Measurements from ENCODE around the gene GALNT9.

DNA sequence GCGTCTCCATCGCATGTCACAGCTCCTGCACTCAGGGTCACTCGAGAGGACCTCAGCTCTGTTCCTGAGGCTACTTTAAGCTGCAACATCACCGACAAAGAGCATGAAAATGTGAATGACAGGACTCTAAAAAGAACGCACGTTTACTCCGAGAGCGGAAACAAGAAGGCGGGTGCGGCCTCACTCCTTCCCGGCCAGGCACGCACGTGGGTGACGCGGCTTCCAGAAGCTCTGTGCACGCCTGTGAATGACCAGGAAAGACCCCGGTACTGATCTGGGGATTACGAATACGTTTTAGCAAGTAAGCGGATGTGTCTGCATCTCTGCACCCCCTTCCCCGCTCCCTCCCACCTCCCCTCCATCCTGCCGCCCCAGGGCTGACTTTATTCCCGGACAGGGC, 15.2 kb upstream of the GALNT9 start:
- TF ChIP-seq, protein P1, sequence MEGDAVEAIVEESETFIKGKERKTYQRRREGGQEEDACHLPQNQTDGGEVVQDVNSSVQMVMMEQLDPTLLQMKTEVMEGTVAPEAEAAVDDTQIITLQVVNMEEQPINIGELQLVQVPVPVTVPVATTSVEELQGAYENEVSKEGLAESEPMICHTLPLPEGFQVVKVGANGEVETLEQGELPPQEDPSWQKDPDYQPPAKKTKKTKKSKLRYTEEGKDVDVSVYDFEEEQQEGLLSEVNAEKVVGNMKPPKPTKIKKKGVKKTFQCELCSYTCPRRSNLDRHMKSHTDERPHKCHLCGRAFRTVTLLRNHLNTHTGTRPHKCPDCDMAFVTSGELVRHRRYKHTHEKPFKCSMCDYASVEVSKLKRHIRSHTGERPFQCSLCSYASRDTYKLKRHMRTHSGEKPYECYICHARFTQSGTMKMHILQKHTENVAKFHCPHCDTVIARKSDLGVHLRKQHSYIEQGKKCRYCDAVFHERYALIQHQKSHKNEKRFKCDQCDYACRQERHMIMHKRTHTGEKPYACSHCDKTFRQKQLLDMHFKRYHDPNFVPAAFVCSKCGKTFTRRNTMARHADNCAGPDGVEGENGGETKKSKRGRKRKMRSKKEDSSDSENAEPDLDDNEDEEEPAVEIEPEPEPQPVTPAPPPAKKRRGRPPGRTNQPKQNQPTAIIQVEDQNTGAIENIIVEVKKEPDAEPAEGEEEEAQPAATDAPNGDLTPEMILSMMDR (IDR thresholded peaks at IDR 0.05; ENCODE audit: poor library complexity) = no peak
- TF ChIP-seq EZH2 (IDR thresholded peaks at IDR 0.05; ENCODE audit: borderline replicate concordance) (no peak), EZH2phosphoT487 (IDR thresholded peaks at IDR 0.05; ENCODE audit: low read depth, severe bottlenecking, unreplicated experiment) (no peak)

All from hepatocyte (in vitro differentiated cells).